Measurements from ENCODE around the gene CDH15. TPM values are rescaled to one million over a fixed set of nuclear protein-coding genes. Genes with fewer than 3 reads are reported as not detected.

Gene CDH15
- total RNA-seq, 4 donors from 2014 or later = 0.84 to 8.1 (median 1.9) TPM

- Histone ChIP-seq H3K27ac (no peak overlapping the region), H3K9me3 (peaks cover 0 to 2% (median 0%) of the 10 kb centered on the region in 4 donors), H3K36me3 (peaks cover 8 to 93% (median 16%) of the 10 kb centered on the region in 3 donors), H3K27me3 (no peaks in the 10 kb centered on the region), H3K4me3 (no peak overlapping the region), H3K4me1 (no peaks in the 10 kb centered on the region)
- TF ChIP-seq, protein P1, sequence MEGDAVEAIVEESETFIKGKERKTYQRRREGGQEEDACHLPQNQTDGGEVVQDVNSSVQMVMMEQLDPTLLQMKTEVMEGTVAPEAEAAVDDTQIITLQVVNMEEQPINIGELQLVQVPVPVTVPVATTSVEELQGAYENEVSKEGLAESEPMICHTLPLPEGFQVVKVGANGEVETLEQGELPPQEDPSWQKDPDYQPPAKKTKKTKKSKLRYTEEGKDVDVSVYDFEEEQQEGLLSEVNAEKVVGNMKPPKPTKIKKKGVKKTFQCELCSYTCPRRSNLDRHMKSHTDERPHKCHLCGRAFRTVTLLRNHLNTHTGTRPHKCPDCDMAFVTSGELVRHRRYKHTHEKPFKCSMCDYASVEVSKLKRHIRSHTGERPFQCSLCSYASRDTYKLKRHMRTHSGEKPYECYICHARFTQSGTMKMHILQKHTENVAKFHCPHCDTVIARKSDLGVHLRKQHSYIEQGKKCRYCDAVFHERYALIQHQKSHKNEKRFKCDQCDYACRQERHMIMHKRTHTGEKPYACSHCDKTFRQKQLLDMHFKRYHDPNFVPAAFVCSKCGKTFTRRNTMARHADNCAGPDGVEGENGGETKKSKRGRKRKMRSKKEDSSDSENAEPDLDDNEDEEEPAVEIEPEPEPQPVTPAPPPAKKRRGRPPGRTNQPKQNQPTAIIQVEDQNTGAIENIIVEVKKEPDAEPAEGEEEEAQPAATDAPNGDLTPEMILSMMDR (IDR thresholded peaks at IDR 0.05) = no peak
- TF ChIP-seq POLR2A (IDR thresholded peaks at IDR 0.05) (no peak), EP300 (IDR thresholded peaks at IDR 0.05) (no peak)
- no peak for DNase-seq (ENCODE audit: low spot score in 2 of 2)
- 85 to 89% methylated on average over 21 to 22 of the region's 22 CpGs for WGBS, 2 donors
Observed at GRCh38 chr16:89143911-89144675, 27.5 kb upstream of the CDH15 start.

DNA sequence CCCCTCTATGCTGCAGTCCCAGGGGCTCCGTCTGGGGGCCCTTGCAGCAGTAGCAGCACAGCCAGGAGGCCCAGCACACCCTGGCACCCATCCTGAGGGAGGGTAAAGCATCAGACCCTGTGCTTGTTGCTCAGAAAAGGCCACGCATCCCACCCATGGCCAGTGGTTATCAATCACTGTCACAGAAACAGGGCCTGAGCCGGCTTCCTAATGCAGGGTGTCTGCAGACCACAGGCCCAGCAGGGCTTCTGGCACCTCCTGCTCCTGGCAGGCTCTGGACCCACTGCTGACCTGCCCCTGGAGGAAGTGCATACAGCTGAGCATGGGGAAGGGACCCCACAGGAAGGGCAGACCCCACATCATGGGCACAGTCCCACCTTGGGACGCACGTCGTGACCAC, 26.9 kb upstream of the CDH15 start:
- Histone ChIP-seq H3K36me3 (peaks cover 8 to 96% (median 22%) of the 10 kb centered on the region in 3 donors), H3K27ac (no peak overlapping the region), H3K4me3 (no peak overlapping the region), H3K27me3 (no peaks in the 10 kb centered on the region), H3K4me1 (no peaks in the 10 kb centered on the region), H3K9me3 (peaks cover 0 to 5% (median 0%) of the 10 kb centered on the region in 4 donors)
- TF ChIP-seq, protein P1 (IDR thresholded peaks at IDR 0.05) = no peak
- no peak for TF ChIP-seq EP300 (IDR thresholded peaks at IDR 0.05)
- TF ChIP-seq POLR2A (IDR thresholded peaks at IDR 0.05) = no peak
- WGBS, 2 donors = 84 to 93% methylated on average over 4 to 6 of the region's 6 CpGs
- no peak for DNase-seq (ENCODE audit: low spot score in 2 of 2)

GRCh38 chr16:89145406-89146161, 26.0 kb upstream of the CDH15 start:
- DNase-seq (ENCODE audit: low spot score in 2 of 2) = no peak

GRCh38 chr16:89146211-89147005, 25.1 kb upstream of the CDH15 start:
- WGBS, 2 donors = 97 to 98% methylated on average over 20 to 21 of the region's 21 CpGs
- H3K9me3 ChIP-seq = peaks cover 0 to 5% (median 0%) of the 10 kb centered on the region in 4 donors
- H3K27ac ChIP-seq = no peak overlapping the region
- TF ChIP-seq EP300 (IDR thresholded peaks at IDR 0.05) = no peak
- TF ChIP-seq, protein P1 (IDR thresholded peaks at IDR 0.05) = no peak
- TF ChIP-seq POLR2A (IDR thresholded peaks at IDR 0.05) = no peak
- H3K4me1 ChIP-seq = no peaks in the 10 kb centered on the region
- H3K27me3 ChIP-seq = no peaks in the 10 kb centered on the region
- no peak for DNase-seq (ENCODE audit: low spot score in 2 of 2)
- H3K4me3 ChIP-seq = no peak overlapping the region
- H3K36me3 ChIP-seq = peaks cover 8 to 96% (median 22%) of the 10 kb centered on the region in 3 donors

More at GRCh38 chr16:89145406-89146161, 26.0 kb upstream of the CDH15 start:
- WGBS, 2 donors = 88 to 92% methylated on average over 19 to 22 of the region's 25 CpGs
- Histone ChIP-seq H3K4me3 (no peak overlapping the region), H3K27me3 (no peaks in the 10 kb centered on the region), H3K36me3 (peaks cover 8 to 96% (median 22%) of the 10 kb centered on the region in 3 donors), H3K27ac (no peak overlapping the region), H3K4me1 (no peaks in the 10 kb centered on the region), H3K9me3 (peaks cover 0 to 5% (median 0%) of the 10 kb centered on the region in 4 donors)
- TF ChIP-seq, protein P1 (IDR thresholded peaks at IDR 0.05) = no peak
- TF ChIP-seq EP300 (IDR thresholded peaks at IDR 0.05) (no peak), POLR2A (IDR thresholded peaks at IDR 0.05) (no peak)
